IPS DF 4.7 (cell line): ENCODE data around the gene MAP2K1.
"Not testable (repeated sequence)": the region's sequence is repeated elsewhere in the genome, so short reads cannot be mapped to it uniquely, and the experiment has no call there.

Experiments
- DNase-seq: peaks from one replicate; pipeline ENCODE4 v3.0.0-alpha.2; 2013; ENCODE audit warnings: low spot score; ENCODE audit errors: extremely low read depth

Gene MAP2K1

DNA sequence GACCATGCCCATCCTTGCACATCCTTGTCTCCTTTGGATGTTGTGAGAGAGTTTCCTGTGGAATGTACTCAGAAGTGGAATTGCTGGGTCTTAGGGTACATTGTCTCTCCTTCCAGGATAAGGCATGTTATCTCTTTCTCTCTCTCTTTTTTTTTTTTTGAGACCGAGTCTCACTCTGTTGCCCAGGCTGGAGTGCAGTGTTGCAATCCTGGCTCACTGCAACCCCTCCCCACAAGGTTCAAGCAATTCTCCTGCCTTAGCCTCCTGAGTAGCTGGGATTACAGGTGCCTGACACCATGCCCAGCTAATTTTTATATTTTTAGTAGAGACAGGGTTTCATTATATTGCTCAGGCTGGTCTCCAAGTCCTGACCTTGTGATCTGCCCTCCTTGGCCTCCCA is 6.3 kb downstream of the MAP2K1 start:
- DNase-seq, result not testable (repeated sequence)

DNA sequence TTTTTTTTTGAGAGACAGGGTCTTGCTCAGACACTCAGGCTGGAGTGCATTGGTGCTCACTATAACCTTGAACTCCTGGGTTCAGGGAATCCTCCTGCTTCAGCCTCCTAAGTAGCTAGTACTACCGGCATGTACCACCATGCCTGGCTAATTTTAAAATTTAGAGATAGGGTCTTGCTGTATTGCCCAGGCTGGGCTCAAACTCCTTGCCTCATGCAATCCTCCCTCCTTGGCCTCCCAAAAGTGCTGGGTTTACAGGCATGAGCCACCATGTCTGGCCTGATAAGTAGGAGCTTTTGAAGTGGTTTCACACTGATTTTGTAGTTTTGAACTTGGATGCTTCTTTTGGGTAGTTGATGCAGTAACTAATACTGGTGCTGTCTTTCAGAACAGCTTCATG is 7.8 kb downstream of the MAP2K1 start:
- no peak for DNase-seq

DNA sequence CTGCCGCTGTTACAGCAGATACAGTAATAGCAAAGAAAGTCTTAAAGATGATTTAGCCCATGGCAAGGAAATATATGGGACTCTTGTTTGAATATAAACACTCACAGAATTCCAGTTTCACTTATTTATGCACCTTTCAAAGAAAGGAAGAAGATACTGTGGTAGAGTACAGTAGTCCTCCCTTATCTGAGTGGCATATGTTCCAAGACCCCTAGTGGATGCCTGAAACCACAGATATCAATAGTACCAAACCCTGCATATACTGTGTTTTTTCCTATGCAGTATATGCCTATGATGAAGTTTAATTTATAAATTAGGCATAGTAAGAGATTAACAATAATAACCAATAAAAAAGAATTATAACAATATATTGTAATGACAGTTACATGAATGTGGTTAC is 8.2 kb downstream of the MAP2K1 start:
- DNase-seq, result no peak

DNA sequence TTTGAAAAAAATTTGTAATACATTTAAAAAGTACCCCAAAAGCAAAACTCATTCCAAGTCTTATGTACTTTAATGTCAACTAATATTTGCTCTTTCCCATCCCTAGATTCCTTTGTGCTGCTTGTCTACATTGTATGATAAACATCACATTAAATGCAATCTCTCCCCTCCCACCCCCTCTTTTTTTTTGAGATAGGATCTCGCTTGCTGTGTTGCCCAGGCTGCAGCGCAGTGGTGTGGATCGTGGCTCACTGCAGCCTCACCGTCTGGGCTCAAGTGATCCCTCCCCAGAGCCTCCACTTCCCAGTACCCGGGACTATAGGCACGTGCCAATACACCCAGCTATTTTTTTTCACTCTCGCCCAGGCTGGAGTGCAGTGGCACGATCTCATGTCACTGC is 12.6 kb downstream of the MAP2K1 start:
- no peak for DNase-seq

DNA sequence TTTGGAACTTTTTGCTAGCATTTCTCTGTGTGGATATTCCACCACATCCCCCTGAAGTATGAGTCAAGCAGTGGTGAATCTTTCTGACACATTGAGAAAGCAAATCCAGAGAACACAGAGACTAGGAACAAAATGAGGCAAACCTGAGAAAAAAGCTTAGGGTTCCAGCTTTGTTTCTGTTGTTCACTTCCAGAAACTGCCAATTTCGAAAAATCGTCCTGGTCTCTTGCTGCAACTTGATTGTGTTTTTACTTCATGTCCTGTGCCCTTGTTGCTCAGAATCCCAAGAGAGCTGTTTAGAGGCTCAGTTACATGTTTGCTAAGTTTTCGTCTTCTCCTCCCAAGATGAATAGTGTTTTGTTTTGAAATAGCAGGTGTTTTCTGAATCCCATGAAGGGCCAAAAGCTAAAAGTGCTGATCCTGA is 13.7 kb downstream of the MAP2K1 start:
- no peak for DNase-seq

DNA sequence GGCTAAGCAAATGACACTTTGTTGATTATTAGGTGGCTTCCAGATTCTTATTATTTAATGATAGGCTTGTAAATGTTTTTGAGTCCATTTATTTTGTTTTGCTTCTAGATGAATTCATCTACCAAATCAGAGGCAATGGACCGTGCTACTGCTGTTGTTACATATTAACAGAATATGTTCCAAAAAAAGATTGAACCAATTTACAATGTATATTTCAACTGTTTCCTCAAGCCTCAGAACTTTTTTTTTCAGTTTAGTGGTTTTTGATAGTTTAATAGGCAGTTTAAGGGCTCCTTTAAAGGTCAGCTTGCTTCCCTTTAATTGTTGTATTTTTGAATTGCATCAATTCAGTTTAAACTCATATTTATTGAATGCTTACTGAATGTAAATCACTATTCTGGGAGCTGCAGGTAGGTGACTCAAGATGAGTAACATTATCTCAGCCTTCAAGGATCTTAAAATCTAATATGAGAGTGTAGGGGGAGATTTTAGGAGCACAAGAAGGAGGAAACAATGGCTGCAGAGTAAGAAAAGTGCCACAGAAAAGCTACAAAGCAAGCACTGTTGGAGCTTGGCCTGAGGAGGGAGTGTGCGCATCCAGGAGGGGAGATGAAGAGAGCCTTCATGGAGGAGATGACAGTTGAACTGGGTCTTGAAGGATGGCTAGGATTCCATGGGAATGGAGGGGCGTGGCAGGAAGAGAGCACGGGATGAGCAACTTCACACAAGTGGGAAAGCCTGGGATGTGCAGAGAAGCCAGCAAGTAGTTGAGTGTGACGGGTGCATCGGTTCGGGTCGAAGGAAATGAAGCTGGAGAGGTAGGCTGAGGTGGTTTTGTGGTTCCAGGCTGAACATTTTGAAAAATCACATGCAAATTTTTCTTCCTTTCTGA is 14.7 kb downstream of the MAP2K1 start:
- DNase-seq, result no peak

DNA sequence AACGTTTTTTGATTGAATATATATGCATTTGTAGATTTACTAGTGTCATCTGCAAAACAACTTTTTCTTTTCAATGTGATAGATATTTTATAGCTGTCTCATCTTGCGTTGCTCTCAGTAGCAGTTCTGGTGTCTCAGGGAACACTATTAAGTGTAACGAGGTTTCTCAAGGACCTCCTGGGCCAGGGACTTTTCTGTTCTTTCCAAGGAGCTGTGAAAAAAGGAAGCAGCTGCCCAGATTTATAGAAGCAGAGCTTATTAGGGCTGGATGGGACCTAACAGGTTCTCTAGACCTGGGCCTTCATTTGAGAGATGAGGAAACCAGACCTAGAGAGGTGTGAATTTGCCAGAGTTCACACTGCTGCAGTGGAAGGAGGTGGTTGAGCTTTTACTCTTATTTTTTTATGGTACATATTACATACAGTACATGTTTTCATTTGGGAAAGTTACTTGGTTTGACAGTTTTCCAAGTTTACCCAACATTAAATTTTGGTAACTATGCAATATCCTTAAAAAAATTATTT is 16.1 kb downstream of the MAP2K1 start:
- no peak for DNase-seq

DNA sequence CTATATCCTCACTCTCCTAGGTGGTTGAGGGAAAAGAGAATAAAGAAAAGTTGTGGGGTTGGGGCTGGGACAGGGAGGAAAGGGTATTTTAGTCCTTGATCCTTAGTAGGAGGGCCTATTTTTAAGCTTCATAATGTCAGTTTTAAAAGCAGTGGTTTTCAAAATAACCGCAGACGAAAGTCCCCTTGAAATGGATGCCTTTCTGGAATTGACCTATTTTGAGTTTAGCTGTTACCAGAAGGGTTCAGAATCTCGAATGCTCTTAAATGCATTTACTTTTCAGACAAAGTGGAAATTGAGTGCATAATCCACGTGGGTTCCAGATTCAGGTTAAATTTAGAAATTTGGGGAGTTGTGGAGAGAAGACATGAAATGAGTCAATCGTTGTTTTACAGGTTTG is 16.6 kb downstream of the MAP2K1 start:
- DNase-seq, result no peak

DNA sequence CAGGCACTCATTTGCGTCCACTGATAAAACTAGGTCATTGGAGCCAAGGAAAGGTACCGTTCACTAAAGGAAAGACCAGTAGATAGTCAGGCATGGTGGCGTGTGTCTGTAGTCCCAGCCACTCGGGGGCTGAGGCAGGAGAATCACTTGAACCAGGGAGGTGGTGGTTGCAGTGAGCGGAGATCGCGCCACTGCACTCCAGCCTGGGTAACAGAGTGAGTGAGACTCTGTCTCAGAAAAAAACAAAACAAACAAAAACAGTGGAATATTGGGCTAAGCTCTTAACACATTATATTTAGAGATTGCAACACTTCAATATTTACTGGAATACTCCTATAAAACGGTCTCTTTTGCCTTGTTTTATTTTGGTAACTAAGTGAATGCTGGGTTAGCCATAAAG is 17.4 kb downstream of the MAP2K1 start:
- DNase-seq, result no peak

DNA sequence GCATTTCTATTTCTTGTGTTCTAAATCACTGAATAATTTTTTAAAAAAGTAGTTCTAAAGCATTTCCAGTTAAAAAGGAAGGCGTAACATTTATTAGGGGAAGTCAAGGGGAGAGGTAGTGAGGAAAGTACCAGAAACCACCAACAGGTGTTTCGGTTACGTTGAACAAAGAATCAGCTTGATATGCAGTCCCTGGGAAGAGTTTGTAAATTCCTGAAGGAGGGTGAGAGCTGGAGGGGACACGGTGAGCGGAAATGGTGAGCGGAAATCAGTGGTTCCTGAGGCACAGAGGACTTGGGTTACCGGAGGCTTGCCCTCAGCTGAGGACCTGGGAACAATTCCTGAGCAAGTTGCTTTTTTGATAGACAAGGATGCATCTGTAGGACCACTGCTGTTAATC is 17.8 kb downstream of the MAP2K1 start:
- peak; percentile 95 for DNase-seq

DNA sequence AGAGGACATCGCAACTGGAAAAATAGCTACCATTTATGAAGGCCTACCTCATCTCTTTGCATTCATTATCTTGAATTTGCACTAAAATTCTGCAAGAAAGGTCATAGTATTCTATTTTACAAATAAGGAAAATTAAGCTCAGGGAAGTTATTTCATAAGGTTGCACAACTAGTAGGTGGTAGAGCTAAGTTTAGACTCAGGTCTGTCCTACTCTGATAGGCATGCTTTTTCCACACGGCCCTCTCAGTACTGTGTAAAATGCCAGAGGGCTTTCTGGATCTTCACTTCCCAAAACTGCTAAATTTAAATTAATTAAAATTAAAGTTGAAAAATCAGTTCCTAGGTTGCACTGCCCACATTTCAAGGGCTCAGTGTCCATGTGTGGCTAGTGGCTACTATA is 18.3 kb downstream of the MAP2K1 start:
- DNase-seq, result no peak

DNA sequence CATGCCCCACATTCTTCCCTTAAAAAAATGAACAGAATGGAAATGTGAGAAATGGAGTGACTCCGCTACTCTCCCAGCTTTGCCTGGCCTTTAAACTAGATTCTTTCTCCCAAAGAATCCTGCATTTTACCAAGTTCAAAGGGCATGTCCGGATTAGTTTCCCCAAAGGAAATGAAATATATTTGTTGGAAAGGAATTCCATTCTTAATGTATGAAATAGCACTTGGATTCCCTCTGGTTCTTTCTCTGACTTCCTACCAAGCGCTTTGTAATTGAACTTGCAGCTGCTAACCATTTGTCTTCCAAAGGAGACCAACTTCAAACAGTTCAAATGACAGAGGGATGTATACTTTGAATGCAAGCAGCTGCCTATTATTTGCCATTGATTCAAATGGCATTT is 18.9 kb downstream of the MAP2K1 start:
- DNase-seq, result no peak

DNA sequence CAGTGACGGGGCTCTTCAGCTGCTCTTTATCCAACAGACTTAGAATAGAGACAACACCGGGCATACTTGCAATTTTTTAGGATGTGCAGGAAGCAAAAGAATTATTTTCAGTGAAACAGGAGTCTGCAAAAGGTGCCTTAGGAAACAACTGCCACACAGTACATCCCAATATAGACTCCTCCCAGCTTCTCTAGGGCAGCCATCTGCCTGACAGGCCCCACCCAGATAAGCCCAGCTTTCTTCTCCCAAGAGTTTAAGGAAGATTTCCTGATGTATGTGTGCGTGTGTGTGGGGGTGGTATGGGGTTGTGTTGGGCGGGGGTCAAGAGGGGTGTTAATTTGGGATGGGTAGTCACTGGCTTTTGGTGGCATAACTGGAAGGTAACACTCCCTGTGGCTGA is 21.5 kb downstream of the MAP2K1 start:
- DNase-seq, result no peak

DNA sequence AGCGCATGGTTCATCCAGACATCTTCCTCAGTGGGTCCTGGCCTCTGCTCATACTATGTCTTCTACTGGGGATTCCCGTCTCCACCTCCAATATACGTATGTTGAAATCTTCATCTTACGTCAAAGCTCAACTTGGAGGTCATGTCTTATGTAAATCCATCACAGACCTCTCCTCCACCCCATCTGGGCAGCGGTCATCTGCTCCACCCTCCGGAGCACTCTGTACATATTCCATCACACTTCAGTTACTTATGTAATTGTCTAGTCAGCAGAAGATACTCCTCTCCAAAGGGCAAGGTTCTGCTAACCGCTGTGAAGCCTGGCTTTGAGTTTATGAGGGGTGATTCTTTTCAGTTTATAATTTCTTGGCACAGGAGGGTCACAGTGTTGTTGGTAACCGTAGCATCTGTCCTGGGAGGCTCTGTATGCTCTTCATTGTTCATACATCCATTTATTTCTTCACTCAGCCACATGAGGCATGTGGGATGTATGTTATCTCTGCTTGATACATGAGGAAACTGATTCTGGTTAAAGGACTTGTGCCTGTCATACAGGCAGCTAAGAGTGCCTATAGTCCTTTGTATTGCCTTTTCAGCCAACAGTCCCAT is 22.1 kb downstream of the MAP2K1 start:
- no peak for DNase-seq

DNA sequence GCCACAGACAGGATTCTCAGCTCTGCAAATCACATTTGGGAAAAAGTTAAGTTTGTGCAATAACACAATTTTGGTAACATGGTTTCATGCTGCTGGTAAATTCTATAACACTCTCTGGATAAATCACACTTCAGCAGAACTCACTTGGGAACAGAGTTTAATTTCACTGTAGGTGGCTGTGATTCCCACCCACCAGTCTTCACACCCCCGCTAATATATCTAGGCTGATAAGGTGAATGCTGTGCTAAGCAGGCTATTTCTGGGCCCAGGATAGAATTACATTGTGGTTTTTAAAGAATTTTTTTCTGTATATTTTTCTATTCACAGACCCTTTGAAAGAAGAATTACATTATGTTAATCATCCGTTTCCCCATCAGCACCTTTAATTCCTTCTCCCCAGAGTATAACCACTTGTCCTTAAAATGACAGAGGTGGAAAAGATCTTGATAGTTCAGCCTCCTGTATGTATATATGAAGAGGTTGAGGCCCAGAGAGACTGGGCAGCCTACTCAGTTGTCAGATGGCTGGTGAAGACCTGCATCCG is 22.9 kb downstream of the MAP2K1 start:
- no peak for DNase-seq

DNA sequence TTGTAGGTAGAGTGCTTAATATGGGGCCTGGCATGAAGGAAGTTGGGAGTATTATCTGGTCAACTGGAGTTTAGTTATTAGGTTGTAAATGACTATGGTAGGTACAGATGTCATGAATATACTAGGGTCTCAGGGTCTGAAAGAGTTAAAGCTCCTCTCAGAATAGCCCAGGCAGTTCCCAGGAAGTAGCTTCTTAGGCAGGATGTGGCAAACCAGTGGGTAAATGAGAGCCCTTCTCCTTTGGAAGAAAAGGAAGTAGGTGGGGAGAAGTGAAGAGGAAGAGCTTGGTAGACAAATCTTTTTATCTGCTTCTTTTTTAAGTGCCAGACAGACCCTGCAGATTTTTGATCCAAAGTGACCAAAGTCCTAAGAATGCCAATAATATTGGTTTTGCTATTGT is 24.5 kb downstream of the MAP2K1 start:
- no peak for DNase-seq

DNA sequence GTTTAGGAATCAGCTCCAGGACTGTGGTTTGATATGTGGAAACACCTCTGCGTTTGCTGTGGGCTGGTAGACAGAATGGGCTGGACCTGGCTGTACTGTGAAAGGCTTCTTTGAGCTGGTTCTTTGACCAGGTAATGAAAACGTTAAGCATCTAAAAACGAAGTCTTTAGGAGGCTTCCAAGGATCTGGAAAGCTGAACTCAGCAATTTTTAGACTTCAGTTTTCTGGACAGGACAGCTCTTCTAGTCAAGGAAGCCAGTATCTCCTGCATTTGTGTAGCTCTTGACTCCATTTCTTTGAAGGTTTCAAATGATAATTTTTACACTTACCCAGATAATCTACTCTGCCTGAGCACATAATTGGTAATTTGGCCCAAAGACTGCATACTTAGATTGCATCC is 25.5 kb downstream of the MAP2K1 start:
- no peak for DNase-seq

DNA sequence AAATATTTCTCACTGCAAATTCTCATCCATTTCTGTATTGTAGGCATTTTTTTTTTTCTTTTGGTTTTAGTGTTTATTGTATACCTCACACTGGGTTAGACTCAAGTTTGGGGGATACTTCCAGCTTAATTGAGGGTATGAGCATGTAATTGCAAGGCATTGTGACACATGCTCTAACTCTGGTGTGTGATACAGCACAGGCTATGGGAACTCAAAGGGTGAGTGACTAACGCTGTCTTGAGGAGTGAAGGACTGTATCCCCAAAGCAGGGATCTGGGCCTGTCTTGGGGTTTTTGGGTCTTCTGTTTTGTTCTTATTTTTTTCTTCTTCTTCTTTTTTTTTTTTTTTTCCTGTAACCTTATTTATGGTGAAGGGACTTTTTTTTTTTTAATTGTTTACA is 26.9 kb downstream of the MAP2K1 start:
- DNase-seq, result no peak

DNA sequence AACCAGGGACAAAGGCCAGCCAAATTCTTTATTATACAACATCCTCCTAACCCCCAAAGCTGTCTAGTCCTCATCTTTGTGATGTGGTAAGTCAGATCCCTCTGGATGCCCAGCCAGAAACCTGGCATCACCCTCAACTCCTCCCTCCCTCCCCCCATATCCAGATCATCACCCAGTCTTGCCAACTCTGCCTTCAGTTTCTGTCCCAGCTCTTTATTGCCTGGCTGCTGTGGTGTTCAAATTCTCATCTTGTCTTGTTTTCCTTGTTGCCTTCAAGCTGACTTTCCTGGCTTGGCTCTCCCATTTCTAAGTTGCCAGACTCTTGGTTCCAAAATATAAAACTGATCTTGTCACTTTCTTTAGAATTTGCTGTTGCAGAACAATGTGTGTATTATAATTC is 28.6 kb downstream of the MAP2K1 start:
- DNase-seq, result no peak

DNA sequence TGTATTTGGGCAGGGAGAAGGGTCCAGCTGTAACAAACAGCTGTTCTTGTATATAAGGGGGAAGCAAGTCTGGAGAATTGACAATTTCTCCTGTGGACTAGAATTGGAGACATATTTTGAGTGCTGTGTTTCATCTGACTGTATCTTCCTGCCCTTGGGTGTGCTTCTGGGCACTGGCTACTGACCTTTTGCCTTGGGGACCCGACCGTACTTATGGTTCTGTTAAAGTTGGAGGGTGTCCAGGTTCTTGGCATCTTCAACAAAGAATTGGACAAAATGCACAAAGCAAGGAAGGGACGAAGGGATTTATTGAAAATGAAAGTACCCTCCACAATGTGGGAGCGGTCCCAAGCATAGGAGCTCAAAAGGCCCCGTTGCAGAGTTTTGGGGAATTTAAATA is 31.0 kb downstream of the MAP2K1 start:
- DNase-seq, result no peak

DNA sequence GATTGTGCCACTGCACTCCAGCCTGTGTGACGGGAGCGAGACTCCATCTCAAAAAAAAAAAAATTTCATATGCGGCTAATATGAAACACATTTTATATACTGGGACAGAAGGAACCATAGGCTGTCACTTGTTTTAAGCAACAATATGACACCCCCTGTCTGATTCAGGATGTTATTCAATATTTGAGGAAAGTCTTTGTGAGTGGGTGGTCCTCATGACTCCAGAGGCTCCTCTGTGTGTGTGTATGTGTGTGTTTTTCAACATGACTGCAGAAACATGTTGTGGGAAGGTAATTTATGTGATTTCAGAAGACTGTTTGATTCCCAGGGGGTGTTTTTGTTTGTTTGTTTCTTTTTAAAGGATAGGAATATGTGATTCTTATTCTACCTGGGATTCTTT is 32.8 kb downstream of the MAP2K1 start:
- no peak for DNase-seq

DNA sequence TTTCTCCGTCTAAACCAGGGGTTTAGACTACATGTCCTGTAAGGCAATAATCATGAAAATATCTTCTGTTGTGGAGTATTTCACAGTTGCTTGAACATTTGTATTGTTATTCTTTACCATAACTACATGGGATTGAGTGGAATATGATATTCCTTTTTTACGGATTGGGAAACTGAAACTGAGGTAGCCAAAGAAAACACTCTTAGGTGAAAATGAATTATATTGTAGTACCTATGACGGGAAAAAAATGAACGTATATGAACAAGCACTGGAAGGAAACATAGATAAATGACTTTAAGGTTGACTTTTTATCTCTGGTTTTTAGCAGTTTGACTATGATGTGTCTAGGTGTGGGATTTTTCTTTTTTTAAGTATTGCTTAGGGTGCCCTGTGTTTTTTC is 35.6 kb downstream of the MAP2K1 start:
- DNase-seq, result no peak

DNA sequence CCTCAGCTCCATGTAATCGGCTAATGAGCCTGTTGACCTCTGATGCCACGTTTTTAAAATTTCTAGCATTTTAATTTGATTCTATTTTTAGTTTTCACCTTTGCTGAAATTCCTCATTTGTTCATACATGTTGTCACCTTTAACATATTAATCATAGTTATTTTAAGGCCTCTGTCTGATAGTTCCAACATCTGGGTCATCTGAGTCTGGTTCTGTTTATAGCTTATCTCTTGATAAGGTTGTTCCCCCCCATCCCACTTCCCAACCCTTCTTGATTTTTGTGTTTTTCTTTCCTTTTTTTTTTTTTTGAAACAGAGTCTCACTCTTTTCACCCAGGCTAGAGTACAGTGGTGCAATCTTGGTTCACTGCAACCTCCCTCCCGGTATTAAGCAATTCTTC is 36.4 kb downstream of the MAP2K1 start:
- no peak for DNase-seq
